Measurements from ENCODE around the gene NPHP4.

DNA sequence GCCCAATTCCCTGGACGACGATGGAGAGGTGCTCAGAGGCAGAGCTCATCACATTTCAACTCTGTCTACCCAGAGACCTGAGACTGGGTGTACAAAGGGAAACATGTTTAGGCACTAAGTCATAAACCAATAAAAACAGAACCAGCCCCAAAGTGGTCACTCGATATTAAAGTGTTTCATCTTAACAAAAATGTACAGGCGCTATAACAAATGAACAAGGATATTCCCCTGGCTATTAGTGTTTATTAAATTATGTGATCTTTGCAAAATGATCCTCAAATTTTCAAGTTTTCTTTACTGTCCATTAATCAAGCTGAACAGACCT, 43.6 kb downstream of the NPHP4 start:
- TF ChIP-seq, protein P1, sequence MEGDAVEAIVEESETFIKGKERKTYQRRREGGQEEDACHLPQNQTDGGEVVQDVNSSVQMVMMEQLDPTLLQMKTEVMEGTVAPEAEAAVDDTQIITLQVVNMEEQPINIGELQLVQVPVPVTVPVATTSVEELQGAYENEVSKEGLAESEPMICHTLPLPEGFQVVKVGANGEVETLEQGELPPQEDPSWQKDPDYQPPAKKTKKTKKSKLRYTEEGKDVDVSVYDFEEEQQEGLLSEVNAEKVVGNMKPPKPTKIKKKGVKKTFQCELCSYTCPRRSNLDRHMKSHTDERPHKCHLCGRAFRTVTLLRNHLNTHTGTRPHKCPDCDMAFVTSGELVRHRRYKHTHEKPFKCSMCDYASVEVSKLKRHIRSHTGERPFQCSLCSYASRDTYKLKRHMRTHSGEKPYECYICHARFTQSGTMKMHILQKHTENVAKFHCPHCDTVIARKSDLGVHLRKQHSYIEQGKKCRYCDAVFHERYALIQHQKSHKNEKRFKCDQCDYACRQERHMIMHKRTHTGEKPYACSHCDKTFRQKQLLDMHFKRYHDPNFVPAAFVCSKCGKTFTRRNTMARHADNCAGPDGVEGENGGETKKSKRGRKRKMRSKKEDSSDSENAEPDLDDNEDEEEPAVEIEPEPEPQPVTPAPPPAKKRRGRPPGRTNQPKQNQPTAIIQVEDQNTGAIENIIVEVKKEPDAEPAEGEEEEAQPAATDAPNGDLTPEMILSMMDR (IDR thresholded peaks at IDR 0.05), result no peak
- no peak for TF ChIP-seq POLR2A (IDR thresholded peaks at IDR 0.05)
